Activated naive CD8-positive, alpha-beta T cell treated with anti-CD3 and anti-CD28 coated beads, Interleukin-2, amount 50 U/mL, for 24 hours (primary cell): ENCODE data around the gene CTBP2.

Source experiments
- ATAC-seq: fragments of 150-1000 bp; cut with Tn5 transposase; one replicate; pipeline ENCODE4 v1.10.0; 2021
- DNase-seq: peaks from one replicate; pipeline ENCODE4 v3.0.0; 2021
- H3K27ac Mint-ChIP-seq: one replicate; pipeline ENCODE4 v1.8.0; 2021; ENCODE audit warnings: mild to moderate bottlenecking, mixed read lengths
- H3K27me3 Mint-ChIP-seq: one replicate; pipeline ENCODE4 v1.8.0; 2021; ENCODE audit warnings: mixed read lengths
- H3K36me3 Mint-ChIP-seq: one replicate; pipeline ENCODE4 v1.8.0; 2021; ENCODE audit warnings: low read depth, mixed read lengths
- H3K4me1 Mint-ChIP-seq: one replicate; pipeline ENCODE4 v1.8.0; 2021; ENCODE audit warnings: mixed read lengths
- H3K4me3 Mint-ChIP-seq: one replicate; pipeline ENCODE4 v1.8.0; 2021; ENCODE audit warnings: mild to moderate bottlenecking, moderate library complexity, mixed read lengths
- H3K9me3 Mint-ChIP-seq: one replicate; pipeline ENCODE4 v1.8.0; 2021; ENCODE audit warnings: mixed read lengths

CTBP2 gene

DNA sequence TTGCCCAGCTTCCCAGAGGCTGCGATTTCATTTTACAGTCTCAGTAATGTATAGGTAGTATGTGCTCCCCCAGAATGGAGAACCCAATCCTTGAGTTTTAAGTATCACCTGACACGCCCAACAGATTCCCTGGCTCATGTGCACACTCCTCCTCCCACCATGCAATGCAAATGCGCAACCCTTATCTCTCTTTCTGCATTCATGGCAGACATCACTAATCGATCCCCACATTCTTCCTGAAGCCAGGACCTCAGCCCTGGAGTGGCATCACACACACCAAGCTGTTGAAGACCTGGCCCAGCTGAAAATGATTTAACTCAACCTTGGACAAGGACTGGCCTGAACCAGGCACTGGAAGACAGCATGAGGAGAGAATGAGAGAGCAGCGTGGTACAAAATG lies 150.0 kb downstream of the CTBP2 start:
- Mint-ChIP-seq H3K36me3 (no peaks in the 10 kb centered on the region), H3K4me1 (no peaks in the 10 kb centered on the region), H3K27me3 (no peaks in the 10 kb centered on the region), H3K27ac (no peak overlapping the region), H3K4me3 (no peak overlapping the region), H3K9me3 (no peaks in the 10 kb centered on the region)
- ATAC-seq (no peak), DNase-seq (no peak)

DNA sequence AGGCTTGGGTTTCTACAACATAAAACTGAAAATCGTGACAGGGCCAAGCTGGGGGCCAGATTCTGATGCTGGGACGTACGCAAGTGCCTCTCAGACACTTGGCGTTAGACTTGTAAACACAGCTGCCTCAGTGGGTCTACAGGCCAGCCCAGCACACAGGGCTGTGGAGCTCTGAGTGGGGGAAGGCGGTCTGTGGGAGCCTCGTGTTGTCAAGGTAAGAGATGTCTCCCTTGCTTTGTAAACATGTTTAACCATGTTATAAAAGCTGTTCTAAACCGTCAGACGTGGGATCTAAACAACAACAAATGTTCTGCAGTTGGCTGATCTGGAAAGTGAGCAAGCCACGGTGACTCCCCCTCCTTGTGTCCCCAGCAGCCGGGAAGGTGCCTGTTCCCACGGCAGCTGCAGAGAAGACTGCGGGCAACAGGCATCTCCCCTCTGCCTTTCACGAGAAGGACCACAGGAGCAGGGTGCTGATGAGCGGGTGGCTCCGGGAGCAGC lies 150.7 kb downstream of the CTBP2 start:
- Mint-ChIP-seq H3K4me1 (no peaks in the 10 kb centered on the region), H3K9me3 (no peaks in the 10 kb centered on the region), H3K27me3 (no peaks in the 10 kb centered on the region), H3K36me3 (no peaks in the 10 kb centered on the region), H3K4me3 (no peak overlapping the region), H3K27ac (no peak overlapping the region)
- no peak for DNase-seq
- ATAC-seq = no peak

DNA sequence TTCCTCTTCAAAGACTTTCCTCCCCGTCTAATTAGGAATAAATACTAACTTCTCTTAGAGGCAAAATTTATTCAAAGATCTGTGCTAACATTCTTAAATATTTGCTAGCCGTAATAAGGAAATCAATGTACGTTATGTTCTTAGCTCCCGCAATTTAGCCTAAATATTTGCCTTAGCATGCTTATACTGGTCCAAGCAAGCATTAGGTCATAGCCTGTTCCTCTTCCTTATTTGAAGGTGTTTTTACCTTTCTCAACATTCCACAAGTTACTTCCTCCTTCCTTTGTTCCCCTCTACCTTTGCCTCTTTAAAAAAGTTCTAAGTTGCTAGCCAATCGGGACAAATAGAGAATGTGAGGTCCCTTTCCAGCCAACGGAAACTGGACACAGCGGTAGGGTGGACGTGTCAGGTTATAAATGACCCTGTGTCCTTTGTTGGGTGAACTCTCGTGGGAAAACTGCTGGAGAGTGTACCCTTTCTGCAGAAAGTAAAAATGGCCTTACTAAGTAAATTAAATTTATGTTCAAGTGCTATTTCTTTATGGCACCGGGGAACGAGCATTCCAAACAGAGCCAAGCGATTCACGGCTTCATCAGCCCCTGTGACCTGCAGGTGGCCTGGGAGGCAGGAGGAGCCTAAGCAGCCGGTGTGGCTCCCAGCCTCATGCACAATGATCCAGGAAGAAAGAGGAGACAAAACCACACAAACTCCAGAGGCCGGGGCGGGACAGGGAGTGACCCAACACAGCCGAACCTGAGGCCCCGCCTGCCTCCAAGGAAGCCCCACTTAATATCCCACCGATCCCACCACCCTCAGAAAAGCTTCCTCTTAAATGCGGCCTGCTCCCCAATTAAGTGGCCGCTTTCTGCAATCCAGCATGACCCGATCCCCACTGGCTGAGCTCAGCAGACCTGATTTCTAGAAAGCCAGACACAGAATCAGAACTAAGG lies 151.4 kb downstream of the CTBP2 start:
- Mint-ChIP-seq H3K27me3 (no peaks in the 10 kb centered on the region), H3K4me3 (no peak overlapping the region), H3K9me3 (no peaks in the 10 kb centered on the region), H3K36me3 (no peaks in the 10 kb centered on the region), H3K27ac (no peak overlapping the region), H3K4me1 (no peaks in the 10 kb centered on the region)
- DNase-seq (no peak), ATAC-seq (no peak)

DNA sequence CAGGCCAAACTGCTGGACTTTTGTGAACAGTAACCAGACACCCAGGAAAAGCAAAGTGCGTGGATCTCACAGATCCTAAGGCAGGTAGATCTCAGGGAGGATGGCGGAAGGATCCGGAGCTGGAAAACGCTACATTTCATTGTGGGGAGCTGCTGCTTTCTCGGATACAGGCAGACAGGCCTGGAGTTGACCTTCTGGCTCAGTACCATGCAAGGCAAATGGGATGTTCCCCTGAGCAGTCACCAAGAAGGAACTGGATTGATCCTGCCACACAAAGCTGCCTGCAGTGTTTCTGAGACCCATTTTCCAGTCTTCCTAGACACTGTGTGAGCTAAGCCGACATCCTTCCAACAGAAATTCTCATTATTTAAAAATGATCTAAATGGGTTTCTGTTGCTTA lies 152.9 kb downstream of the CTBP2 start:
- Mint-ChIP-seq H3K27me3 (no peaks in the 10 kb centered on the region), H3K9me3 (no peaks in the 10 kb centered on the region), H3K4me1 (no peaks in the 10 kb centered on the region), H3K27ac (no peak overlapping the region), H3K36me3 (no peaks in the 10 kb centered on the region), H3K4me3 (no peak overlapping the region)
- no peak for ATAC-seq
- DNase-seq = no peak

DNA sequence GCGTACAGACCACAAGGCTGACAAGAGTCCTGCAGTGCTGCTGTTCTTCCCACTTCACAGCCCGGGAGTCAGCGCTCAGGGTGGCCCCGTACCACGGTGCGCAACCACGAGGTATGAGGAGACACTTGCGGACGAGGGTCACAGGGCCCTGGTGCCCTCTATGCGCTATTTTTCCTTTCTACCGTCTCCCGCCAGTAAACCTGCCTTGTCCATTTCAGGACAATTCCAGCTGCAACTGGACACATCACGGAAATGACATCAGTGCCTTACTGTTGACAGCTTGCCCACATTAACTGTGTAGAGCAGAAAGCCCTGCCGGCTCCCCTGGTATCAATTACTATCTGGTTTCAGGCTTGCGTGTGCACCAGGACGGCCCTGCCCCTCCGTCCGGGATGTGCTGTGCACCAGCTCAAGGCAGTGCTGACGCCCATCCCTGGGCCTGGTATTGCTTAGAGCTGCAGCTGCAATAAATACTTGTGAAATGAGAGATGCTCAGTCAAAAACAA lies 153.4 kb downstream of the CTBP2 start:
- Mint-ChIP-seq H3K36me3 (no peaks in the 10 kb centered on the region), H3K27me3 (no peaks in the 10 kb centered on the region), H3K4me3 (no peak overlapping the region), H3K27ac (no peak overlapping the region), H3K9me3 (no peaks in the 10 kb centered on the region), H3K4me1 (no peaks in the 10 kb centered on the region)
- DNase-seq = no peak
- ATAC-seq = no peak

DNA sequence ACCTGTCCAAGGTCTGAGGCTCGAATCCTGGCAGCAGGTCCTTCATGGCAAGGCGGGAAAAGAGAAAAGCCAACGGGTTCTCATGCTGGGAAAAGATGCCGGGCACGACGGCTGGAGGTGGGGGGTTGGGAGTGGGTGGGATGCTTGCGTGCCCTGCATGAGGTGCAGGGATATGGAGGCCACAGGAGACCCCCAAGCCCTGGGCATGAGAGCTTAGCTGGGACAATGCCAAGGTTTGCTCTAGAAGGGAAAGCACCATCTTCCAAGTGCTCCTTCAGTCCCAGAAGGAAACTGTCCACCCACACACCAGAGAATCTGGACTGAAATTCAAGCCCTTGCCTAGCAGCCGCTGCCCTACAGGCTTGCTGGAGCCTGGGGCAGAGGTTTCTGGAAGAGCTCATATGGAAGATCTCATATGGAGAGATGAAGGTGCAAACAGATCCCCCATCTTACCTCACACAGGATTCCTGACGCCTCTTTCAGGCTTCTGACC lies 154.1 kb downstream of the CTBP2 start:
- Mint-ChIP-seq H3K27me3 (no peaks in the 10 kb centered on the region), H3K4me1 (no peaks in the 10 kb centered on the region), H3K27ac (no peak overlapping the region), H3K36me3 (no peaks in the 10 kb centered on the region), H3K9me3 (no peaks in the 10 kb centered on the region), H3K4me3 (no peak overlapping the region)
- DNase-seq = no peak
- ATAC-seq = no peak

DNA sequence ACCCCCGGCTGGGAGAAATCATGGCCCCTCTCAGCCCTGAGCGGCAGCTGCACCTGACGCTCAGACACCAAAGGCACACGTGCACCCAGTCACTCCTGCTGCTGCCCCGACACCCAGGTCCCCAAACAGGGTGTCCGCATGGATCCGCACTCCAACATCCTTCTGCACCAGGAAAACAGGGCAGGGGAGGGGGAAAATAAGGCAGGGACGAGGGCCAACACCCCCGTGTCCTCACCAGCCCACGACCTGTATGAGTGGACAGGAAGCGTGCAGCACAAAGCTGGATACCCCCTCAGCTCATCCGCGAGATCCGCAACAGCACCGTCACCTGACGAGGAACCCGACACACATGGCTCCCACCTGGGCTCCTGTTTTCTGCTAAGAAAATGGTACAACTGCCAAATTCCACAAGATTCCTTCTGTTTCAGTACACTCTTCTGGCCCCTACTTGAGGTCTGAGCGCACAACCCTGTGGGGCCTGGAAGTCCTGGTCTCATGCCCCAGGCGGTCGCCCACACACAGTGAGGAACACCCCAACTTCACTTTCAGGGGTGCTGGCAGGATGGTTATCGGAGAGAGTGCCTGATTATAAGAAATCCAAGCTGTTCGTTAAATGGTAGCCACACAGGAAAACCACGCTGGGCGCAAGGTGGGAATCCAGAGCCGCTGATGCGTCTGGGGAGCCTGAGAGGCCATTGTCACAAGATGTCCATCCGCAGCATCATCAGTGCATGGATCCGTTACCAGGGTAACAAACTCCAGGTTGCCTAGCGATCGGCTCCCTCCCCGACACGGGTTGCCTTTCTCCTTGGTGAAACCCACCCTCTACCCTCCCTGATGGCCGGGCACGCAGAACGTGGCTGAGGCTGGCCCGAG lies 154.8 kb downstream of the CTBP2 start:
- Mint-ChIP-seq H3K4me1 (no peaks in the 10 kb centered on the region), H3K4me3 (no peak overlapping the region), H3K36me3 (no peaks in the 10 kb centered on the region), H3K27me3 (no peaks in the 10 kb centered on the region), H3K27ac (no peak overlapping the region), H3K9me3 (no peaks in the 10 kb centered on the region)
- no peak for ATAC-seq
- DNase-seq = no peak

DNA sequence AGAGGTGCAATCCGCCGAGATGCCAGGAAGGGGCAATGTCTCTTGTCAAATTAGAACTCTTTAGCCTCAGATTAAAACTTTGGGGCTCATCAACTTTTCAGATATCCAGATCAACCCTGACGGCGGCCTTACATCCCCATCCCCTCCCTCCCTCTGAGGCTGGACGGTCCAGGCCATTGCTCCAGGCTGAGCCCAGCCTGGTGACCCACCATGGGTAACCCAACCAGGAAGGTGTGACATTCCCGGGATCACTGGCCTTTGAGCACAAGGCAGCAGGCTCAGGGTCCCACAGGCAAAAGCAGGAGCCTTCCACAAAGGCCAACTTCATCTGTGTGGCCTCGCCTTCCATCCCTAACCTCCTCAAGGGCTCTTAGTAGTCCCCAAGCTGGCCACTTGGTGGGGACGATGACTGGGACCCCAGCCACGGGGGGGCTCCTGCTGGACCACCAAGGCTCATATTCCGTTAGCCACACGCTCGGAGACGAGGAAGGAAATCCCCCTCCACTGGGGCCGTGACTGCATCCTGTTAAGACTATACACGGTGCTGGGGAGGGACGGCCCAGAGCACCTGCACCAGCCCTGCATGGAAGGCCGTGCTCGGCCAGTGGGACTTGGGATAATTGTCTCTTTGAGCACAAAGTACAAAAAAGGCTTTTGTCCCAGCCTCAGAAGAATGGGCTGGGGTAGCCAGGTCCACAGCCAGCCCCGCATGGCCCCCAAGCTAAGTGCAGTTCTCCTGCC lies 155.6 kb downstream of the CTBP2 start:
- Mint-ChIP-seq H3K27me3 (no peaks in the 10 kb centered on the region), H3K9me3 (no peaks in the 10 kb centered on the region), H3K36me3 (no peaks in the 10 kb centered on the region), H3K4me3 (no peak overlapping the region), H3K27ac (no peak overlapping the region), H3K4me1 (no peaks in the 10 kb centered on the region)
- DNase-seq (no peak), ATAC-seq (no peak)

DNA sequence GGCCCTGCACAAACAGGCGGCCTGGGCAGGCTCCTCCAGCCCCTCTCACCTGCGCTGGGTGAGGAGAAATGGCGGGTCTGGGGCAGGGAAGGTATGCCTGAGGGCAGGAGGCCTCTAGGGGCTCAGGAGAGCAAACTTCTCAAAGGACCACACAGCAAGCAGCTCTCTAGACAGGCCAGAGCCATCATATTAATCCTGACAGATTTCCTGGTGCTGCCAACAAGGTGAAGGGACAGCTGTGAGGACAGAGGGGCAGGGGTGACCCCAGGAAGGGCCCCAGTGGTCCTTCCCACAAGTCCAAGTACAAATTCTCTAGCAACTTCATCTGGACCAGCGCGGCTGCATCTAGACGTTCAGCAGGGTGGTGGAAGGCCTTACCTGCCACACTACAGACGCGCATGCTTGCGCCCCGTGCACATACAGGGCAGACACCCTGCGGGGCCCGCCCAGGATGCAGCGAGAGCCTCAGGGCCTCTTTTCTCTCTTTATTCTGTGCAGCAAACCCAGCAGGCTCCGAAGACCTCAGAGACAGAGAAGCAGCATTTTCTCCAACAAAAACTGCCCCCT lies 156.4 kb downstream of the CTBP2 start:
- Mint-ChIP-seq H3K4me1 (no peaks in the 10 kb centered on the region), H3K4me3 (no peak overlapping the region), H3K36me3 (no peaks in the 10 kb centered on the region), H3K27ac (no peak overlapping the region), H3K27me3 (no peaks in the 10 kb centered on the region), H3K9me3 (no peaks in the 10 kb centered on the region)
- ATAC-seq = no peak
- no peak for DNase-seq

DNA sequence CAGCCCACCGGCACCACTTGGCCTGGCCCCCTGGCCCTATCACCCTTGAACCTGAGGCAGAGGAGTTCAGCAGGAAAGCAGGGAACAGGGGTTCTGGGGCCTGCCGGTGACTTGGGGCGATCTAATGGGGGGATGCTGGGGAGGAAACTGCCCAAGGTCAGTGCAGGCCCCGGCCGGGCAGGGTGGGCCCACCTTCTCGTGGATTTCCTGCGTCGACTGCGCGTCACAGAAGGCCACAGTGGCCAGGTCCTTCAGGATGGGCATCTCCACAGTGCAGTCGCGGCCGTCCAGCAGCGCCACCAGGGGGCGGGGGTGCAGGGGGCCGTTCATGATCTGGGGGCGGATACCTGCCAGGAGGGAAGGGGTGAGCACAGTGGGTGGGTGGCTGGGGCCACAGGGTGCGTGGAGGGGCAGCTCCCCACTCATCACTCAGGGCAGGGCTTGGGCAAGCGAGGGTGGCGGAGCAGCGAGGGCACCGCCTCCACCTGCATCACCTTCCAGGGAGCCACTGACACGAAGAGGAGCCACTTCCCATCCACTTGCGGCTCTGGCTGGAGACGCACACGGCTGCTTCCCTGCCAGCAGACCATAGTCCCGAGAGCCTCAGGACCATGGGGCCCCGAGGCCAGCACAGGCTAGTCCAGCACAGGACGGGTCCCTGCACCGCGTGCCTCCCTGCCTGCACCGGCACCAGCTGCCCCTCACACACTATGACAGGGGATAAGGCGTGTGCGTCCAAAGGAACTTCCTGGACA lies 157.0 kb downstream of the CTBP2 start:
- no peaks in the 10 kb centered on the region for H3K4me1 Mint-ChIP-seq
- DNase-seq = no peak
- H3K4me3 Mint-ChIP-seq = no peak overlapping the region
- H3K27ac Mint-ChIP-seq = no peak overlapping the region
- H3K9me3 Mint-ChIP-seq = no peaks in the 10 kb centered on the region
- H3K36me3 Mint-ChIP-seq = no peaks in the 10 kb centered on the region
- ATAC-seq = no peak
- H3K27me3 Mint-ChIP-seq = no peaks in the 10 kb centered on the region

DNA sequence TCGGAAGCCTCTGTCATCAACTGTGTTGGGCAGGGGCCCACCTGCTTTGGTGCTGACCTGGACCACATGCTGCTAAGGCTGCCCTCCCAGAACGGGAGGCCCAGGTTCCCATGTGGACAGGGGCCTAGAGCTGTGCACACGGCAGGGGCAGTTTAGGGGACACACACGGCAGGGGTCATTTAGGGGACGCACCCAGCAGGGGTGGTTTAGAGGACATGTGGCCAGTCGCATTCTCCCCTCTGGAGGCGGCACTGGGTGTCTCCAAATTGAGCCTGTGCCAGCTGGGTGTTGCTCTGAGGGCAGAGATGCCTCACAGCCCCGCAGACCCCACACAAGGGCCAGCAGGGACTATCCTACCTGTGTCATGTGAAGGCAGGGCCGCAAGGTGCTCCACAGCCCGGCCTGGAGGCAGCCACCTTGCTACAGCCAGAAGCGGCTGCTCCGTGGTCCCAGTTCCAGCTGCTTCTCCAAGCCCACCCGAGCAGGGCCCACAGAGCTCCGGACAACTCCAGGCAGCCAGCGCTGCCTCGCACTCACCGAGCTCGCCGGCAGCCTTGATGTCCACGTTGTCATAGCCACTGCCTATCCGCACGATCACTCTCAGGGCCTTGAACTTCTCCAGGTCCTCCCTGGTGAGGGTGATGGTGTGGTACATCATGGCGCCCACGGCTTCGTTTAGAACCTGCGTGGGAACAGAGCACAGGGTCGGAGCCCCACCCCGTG lies 157.8 kb downstream of the CTBP2 start:
- no peak for DNase-seq
- H3K9me3 Mint-ChIP-seq = no peaks in the 10 kb centered on the region
- H3K4me3 Mint-ChIP-seq = no peak overlapping the region
- no peaks in the 10 kb centered on the region for H3K36me3 Mint-ChIP-seq
- no peaks in the 10 kb centered on the region for H3K27me3 Mint-ChIP-seq
- H3K27ac Mint-ChIP-seq = no peak overlapping the region
- no peak for ATAC-seq
- H3K4me1 Mint-ChIP-seq = no peaks in the 10 kb centered on the region

DNA sequence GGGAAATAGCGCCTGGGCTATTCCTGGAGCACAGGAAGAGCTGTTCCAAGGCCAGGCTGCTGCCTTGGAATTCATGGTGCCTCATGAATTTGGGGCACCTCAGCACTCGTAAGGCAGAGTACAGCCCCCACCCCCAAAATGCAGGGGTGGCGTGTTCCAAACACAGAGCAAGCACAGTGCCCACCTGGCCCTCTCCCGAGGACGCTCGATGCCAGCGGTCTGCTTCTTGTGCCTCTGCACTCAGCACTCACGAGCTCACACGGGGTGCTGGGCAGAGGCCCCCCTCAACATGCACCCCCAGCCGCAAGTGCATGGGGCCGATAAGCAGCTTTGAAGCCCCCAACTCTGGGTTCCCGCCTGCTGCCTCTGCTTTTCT lies 158.3 kb downstream of the CTBP2 start:
- DNase-seq (no peak), ATAC-seq (no peak)
- Mint-ChIP-seq H3K27ac (no peak overlapping the region), H3K4me3 (no peak overlapping the region), H3K36me3 (no peaks in the 10 kb centered on the region), H3K27me3 (no peaks in the 10 kb centered on the region), H3K9me3 (no peaks in the 10 kb centered on the region), H3K4me1 (no peaks in the 10 kb centered on the region)
